GM20431 (cell line): ENCODE data around the gene DUSP10.

Experiments used
- in situ Hi-C: fragments of 300-500 bp; cut with MseI, MboI; formaldehyde crosslinking; loops from one replicate; pipeline ENCODE4 v1.15.0; 2020; ENCODE audit warnings: low sequenced_read_pairs; ENCODE audit not compliant: unreplicated experiment

Gene DUSP10

GRCh38 chr1:221741703-221742554, at the start of gene DUSP10:
Gene DUSP10 (minus strand): TSS chr1:221742089. CDS start chr1:221739744, 2,345 bp downstream.
- in situ Hi-C loops = no loop called here

GRCh38 chr1:221788466-221788865, 46.6 kb upstream of the DUSP10 start:
- in situ Hi-C loops = no loop called here

- in situ Hi-C loops = no loop called here
Observed at GRCh38 chr1:221786647-221787046, 44.8 kb upstream of the DUSP10 start.

- in situ Hi-C loops = no loop called here
Observed at GRCh38 chr1:221783936-221784335, 42.0 kb upstream of the DUSP10 start.

- in situ Hi-C loops = no loop called here
Observed at GRCh38 chr1:221783437-221783836, 41.5 kb upstream of the DUSP10 start.

GRCh38 chr1:221782970-221783369, 41.1 kb upstream of the DUSP10 start:
- in situ Hi-C loops = no loop called here

GRCh38 chr1:221782477-221782876, 40.6 kb upstream of the DUSP10 start:
- in situ Hi-C loops = no loop called here

- in situ Hi-C loops = no loop called here
Observed at GRCh38 chr1:221781102-221781755, 39.3 kb upstream of the DUSP10 start.

GRCh38 chr1:221780175-221780574, 38.3 kb upstream of the DUSP10 start:
- in situ Hi-C loops = no loop called here

GRCh38 chr1:221779771-221780170, 37.9 kb upstream of the DUSP10 start:
- in situ Hi-C loops = no loop called here

- in situ Hi-C loops = no loop called here
Observed at GRCh38 chr1:221778535-221779142, 36.8 kb upstream of the DUSP10 start.

- in situ Hi-C loops = no loop called here
Observed at GRCh38 chr1:221778125-221778524, 36.2 kb upstream of the DUSP10 start.

- in situ Hi-C loops = no loop called here
Observed at GRCh38 chr1:221777431-221778072, 35.7 kb upstream of the DUSP10 start.

GRCh38 chr1:221776495-221777301, 34.8 kb upstream of the DUSP10 start:
- in situ Hi-C loops = no loop called here

GRCh38 chr1:221775206-221775605, 33.3 kb upstream of the DUSP10 start:
- in situ Hi-C loops = no loop called here

- in situ Hi-C loops = no loop called here
Observed at GRCh38 chr1:221774054-221774842, 32.4 kb upstream of the DUSP10 start.

- in situ Hi-C loops = no loop called here
Observed at GRCh38 chr1:221773383-221773782, 31.5 kb upstream of the DUSP10 start.

GRCh38 chr1:221772117-221772516, 30.2 kb upstream of the DUSP10 start:
- in situ Hi-C loops = no loop called here

- in situ Hi-C loops = no loop called here
Observed at GRCh38 chr1:221768444-221769066, 26.7 kb upstream of the DUSP10 start.
